ENCODE measurements around the gene SDK1. TPM values are rescaled to one million over a fixed set of nuclear protein-coding genes. Genes with fewer than 3 reads are reported as not detected.
"Not testable (repeated sequence)": the region's sequence is repeated elsewhere in the genome, so short reads cannot be mapped to it uniquely, and the experiment has no call there.

Gene SDK1
- total RNA-seq, 4 donors from 2014 or later = 2.0 to 9.3 (median 3.8) TPM

GRCh38 chr7:4216016-4216415 lies 915.0 kb downstream of the SDK1 start:
- TF ChIP-seq POLR2A (IDR thresholded peaks at IDR 0.05) (no peak), CTCF (IDR thresholded peaks at IDR 0.05) (no peak)
- Histone ChIP-seq H3K27me3 (no peaks in the 10 kb centered on the region), H3K9me3 (no peaks in the 10 kb centered on the region), H3K36me3 (no peaks in the 10 kb centered on the region), H3K4me3 (no peak overlapping the region), H3K27ac (no peak overlapping the region), H3K4me1 (peaks cover 0 to 10% (median 7%) of the 10 kb centered on the region in 3 donors)
- WGBS, 2 donors = 0 to 31% methylated on average over 2 to 8 of the region's 16 CpGs
- no peak for DNase-seq
- intact Hi-C loops (cut with DNase I) = no loop called here

- WGBS, 2 donors = 71 to 91% methylated on average over 4 to 8 of the region's 29 CpGs
- H3K36me3 ChIP-seq; H3K27ac ChIP-seq; H3K9me3 ChIP-seq; H3K4me3 ChIP-seq; H3K4me1 ChIP-seq; H3K27me3 ChIP-seq; DNase-seq; intact Hi-C loops (cut with DNase I): not testable (repeated sequence)
Measured at GRCh38 chr7:4217126-4217660, 916.1 kb downstream of the SDK1 start.

GRCh38 chr7:4218481-4218880 lies 917.4 kb downstream of the SDK1 start:
- DNase-seq = no peak
- TF ChIP-seq POLR2A (IDR thresholded peaks at IDR 0.05) (no peak), CTCF (IDR thresholded peaks at IDR 0.05) (no peak)
- 94 to 96% methylated on average over 7 of the region's 7 CpGs for WGBS, 2 donors
- intact Hi-C loops (cut with DNase I) = no loop called here
- Histone ChIP-seq H3K27ac (no peak overlapping the region), H3K9me3 (no peaks in the 10 kb centered on the region), H3K27me3 (no peaks in the 10 kb centered on the region), H3K4me3 (no peak overlapping the region), H3K4me1 (peaks cover 0 to 10% (median 7%) of the 10 kb centered on the region in 3 donors), H3K36me3 (no peaks in the 10 kb centered on the region)

DNA sequence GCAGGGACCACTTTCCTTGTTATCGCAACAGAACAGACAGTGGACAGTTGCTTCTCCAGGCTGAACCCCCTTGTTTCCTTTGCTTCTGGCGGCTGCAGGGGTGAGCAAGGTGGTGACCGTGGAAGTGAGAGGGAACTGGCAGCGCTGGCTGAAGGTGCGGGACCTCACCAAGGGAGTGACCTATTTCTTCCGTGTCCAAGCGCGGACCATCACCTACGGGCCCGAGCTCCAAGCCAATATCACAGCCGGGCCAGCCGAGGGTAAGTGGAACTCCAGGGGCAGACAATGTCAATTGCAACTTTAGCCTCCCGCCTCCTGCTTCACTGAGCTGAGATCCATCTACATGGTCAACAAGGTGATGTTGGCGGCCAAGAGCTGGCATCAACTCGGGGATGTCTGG lies 919.0 kb downstream of the SDK1 start:
- 85 to 93% methylated on average over 3 to 15 of the region's 15 CpGs for WGBS, 2 donors
- TF ChIP-seq POLR2A (IDR thresholded peaks at IDR 0.05) = no peak
- TF ChIP-seq CTCF (IDR thresholded peaks at IDR 0.05) = no peak
- no peak for DNase-seq
- Histone ChIP-seq H3K4me3 (no peak overlapping the region), H3K27ac (no peak overlapping the region), H3K4me1 (peaks cover 0 to 10% (median 7%) of the 10 kb centered on the region in 3 donors), H3K9me3 (no peaks in the 10 kb centered on the region), H3K27me3 (no peaks in the 10 kb centered on the region), H3K36me3 (no peaks in the 10 kb centered on the region)
- intact Hi-C loops (cut with DNase I) = no loop called here

GRCh38 chr7:4221043-4221442 lies 920.0 kb downstream of the SDK1 start:
- Histone ChIP-seq H3K27me3 (no peaks in the 10 kb centered on the region), H3K36me3 (no peaks in the 10 kb centered on the region), H3K4me1 (peaks cover 0 to 4% (median 3%) of the 10 kb centered on the region in 3 donors), H3K9me3 (no peaks in the 10 kb centered on the region), H3K4me3 (no peak overlapping the region), H3K27ac (no peak overlapping the region)
- WGBS, 2 donors = 92 to 97% methylated on average over 5 to 13 of the region's 21 CpGs
- TF ChIP-seq POLR2A (IDR thresholded peaks at IDR 0.05) (no peak), CTCF (IDR thresholded peaks at IDR 0.05) (no peak)
- no peak for DNase-seq
- intact Hi-C loops (cut with DNase I) = no loop called here

DNA sequence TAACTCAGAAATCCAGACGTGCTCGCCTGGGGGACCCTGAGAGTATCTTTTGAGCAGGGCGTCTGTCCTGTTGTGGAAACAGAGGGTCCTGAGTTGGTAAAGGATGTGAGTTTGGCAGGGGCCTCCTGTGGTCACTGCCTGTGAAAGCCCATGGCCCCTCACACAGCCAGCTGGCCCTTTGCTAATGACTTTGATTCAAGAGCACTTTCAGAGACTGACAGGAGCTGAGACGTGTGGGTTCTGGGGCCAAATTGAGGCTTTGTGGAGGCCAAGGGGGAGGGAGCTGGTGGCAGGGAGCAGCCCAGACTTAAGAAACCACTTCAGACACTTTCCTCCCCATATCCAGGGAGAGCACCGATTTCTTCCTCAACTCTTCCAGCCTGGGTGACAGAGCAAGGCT lies 921.6 kb downstream of the SDK1 start:
- Histone ChIP-seq H3K27ac (no peak overlapping the region), H3K36me3 (no peaks in the 10 kb centered on the region), H3K4me1 (no peaks in the 10 kb centered on the region), H3K4me3 (no peak overlapping the region), H3K27me3 (no peaks in the 10 kb centered on the region), H3K9me3 (no peaks in the 10 kb centered on the region)
- 81 to 85% methylated on average over 4 to 5 of the region's 5 CpGs for WGBS, 2 donors
- no peak for DNase-seq
- TF ChIP-seq CTCF (IDR thresholded peaks at IDR 0.05) = no peak
- no peak for TF ChIP-seq POLR2A (IDR thresholded peaks at IDR 0.05)
- intact Hi-C loops (cut with DNase I) = no loop called here
